Fibroblast of skin of scalp (primary cell): ENCODE measurements around the gene SPATA13.
A peak's percentile ranks its signal among the peaks of the same experiment; 100 is the strongest.

Experiments
- DNase-seq: peaks from one replicate; pipeline ENCODE4 v3.0.0-alpha.2; 2013

Gene SPATA13

GRCh38 chr13:24167666-24168391 lies 7.3 kb downstream of the SPATA13 start:
- DNase-seq = no peak

DNA sequence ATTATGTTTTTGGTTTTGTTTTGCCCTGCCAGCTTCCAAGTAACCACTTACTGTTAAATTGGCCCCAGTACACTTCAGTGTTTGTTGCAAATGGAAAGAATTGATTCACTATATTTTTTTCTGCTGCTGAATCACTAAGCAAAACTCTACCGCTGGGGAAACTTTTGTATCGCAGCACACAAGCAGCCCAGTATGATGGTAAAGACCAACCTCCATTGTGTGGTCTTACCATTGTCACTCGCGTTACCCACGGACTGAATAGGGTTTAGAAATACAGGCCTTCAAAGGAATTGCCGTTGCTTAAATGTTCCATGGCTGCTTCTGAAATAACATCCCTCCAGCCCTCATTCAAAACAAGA lies 7.9 kb downstream of the SPATA13 start:
- peak; percentile 17 for DNase-seq

GRCh38 chr13:24168979-24169378 lies 8.5 kb downstream of the SPATA13 start:
- DNase-seq = no peak

GRCh38 chr13:24172071-24172470 lies 11.6 kb downstream of the SPATA13 start:
- no peak for DNase-seq

DNA sequence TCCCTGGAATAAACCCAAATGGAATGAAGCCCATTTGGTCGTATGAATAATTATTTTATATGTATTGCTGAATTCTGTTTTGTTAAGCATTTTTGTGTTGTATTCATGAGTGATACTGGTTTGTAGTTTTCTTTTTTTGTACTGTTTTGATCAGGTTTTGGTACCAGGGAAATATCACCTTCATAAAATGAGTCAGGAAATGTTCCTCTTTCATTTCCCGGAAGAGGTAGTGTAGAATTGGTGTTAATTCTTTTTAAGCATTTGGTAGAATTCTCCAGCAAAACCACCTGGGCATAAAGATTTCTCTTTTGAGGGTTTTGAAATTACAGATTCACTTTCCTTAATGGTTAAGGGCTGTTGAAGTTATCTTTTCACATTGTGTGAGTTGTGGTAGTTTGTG lies 13.3 kb downstream of the SPATA13 start:
- DNase-seq = no peak

DNA sequence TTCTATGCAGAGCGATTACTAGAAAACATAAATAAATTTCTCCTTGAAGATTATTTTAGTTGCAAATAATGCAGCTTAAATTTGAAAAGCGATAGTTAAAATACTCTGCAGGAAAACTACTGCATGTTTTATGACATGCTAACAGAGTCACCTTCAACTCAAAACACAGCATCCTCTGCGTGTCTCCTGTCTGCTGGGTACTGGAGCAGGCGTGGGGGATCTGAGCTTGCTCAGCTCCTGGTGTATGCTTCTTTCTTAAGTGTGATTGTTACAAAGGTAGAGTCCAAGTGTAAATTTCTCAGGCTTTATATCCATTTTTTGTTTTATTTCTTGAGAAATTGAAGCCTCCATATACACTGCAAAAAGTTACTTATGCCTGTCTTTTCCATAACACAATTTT lies 15.3 kb downstream of the SPATA13 start:
- DNase-seq = no peak

DNA sequence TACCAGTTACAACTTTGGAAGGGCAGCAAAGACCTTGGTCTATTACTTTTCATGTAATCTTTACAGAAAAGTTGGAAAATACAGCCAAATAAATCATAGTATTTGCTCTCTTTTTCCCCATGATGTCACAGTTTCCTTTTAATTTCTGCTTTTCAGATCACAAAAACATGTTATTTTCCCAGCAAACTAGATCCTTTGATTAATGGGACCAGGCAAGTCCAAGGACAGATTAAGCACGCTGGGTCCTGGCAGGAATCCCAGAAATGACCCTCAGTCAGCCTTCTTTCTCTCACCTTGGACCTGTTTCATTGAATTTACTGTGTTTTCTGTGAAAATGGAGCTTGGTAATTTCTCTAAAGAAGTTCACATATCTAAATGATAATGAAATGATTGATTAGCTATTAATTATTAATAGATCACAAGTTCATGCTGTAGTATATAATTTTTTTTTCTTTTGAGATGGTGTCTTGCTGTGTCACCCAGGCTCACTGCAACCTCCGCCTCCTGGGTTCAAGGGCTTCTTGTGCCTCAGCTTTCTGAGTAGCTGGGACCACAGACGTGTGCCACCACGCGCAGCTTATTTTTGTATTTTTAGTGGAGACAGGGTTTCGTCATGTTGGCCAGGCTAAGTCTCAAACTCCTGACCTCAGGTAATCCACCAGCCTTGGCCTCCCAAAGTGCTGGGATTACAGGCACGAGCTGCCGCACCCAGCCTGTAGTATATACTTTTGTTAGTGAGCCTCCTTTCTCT lies 16.0 kb downstream of the SPATA13 start:
- DNase-seq = no peak

DNA sequence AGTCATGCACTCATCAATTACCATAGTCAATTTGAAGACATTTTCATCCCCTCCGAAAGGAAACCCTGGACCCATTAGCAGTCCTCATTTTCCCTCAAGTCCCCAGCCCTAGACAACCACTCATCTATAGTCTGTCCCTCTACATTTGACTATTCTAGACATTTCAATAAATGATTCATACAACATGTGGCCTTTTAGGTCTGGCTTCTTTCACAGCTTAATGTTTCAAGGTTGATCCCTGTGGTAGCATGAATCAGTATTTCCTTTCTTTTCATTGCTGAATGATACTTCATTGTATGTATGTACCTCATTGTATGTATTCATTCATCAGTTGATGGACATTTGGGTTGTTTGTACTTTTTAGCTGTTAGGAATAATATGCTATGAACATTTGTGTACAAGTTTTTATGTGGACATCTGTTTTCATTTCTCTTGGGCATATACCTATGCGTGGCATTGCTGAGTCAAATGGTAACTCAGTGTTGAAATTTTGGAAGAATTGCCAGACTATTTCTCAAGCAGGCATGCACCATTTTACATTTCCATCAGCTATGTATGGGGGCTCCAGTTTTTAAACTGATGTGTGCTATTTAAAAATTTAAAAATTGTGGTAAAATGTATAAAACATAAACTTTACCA lies 18.4 kb downstream of the SPATA13 start:
- no peak for DNase-seq

- DNase-seq = no peak
These were observed 18.9 kb downstream of the SPATA13 start for GRCh38 chr13:24179486-24179850.

DNA sequence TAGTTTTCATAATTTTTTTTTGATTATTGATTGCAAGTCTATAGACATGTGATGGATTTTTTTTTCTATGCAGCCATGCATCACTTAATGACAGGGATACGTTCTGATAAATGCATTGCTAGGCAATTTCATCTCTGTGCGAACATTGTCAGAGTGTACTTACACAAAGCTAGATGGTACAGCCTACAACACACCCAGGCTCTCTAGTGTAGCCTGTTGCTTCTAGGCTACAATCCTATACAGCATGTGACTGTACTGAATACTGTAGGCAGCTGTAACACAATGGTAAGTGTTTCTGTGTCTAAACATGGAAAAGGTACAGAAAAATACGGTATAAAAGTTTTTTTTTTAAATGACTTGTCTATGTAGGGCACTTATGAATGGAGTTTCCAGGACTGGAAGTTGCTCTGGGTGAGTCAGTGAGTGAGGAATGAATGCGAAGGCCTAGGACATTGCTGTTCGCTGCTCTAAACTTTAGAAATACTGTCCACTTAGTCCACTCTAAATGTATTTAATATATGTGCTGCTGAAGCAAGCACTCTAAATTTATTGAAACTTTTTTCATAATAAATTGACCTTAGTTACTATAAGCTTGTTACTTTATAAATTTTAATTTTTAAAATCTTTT lies 20.3 kb downstream of the SPATA13 start:
- DNase-seq = no peak

GRCh38 chr13:24181991-24182702 lies 21.6 kb downstream of the SPATA13 start:
- DNase-seq = no peak

- no peak for DNase-seq
These were observed 22.2 kb downstream of the SPATA13 start for GRCh38 chr13:24182703-24183081.

DNA sequence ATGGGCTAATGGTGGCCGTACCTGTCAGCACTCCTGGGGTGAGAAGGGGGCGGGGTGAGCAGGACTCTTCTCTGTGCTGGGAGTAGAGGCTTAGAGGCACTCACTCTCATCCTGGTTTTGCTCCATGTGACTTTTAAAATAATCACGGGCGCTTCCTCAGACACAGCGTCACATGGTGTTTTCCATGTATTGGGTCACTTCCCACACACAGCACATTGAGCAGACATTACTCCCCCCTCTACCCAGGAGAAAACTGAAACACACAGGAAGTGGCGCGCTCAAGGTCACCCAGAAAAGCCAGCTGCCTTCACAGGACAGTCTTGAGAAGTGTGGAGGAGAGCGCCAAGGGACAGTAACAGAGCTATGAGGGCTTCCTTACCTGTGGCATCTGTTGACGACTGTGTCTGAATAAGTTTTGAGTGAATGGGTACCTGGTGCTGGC lies 23.2 kb downstream of the SPATA13 start:
- DNase-seq = no peak

GRCh38 chr13:24184265-24184841 lies 23.8 kb downstream of the SPATA13 start:
- DNase-seq = no peak

- DNase-seq = no peak
These were observed 24.4 kb downstream of the SPATA13 start for GRCh38 chr13:24184882-24185281.

DNA sequence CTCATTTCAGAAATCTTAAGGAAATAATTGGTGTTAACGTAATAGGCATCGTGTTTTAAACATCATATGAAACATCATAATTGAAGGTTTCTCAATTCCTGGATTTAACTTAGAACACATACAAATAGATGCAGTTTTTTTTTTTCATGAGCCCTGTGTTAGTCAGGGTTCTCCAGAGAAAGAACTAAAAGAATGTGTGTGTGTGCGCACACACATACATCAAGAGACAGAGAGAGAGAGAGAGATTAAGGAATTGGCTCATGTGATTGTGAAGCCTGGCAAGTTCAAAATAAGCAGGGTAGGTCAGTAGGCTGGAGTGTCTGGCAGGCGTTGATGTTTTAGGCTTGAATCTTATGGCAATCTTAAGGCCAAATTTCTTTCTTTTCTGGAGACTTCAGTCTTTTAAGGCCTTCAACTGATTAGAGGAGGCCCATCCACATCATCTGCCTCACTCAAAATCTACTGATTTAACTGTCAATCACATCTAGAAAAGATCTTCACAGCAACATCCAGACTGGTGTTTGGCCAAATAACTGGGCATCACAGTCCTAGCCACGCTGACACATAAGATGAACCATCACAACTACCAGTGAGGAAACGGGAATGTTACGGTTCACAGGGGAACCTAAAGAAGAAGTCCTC lies 25.2 kb downstream of the SPATA13 start:
- peak; percentile 39 for DNase-seq

DNA sequence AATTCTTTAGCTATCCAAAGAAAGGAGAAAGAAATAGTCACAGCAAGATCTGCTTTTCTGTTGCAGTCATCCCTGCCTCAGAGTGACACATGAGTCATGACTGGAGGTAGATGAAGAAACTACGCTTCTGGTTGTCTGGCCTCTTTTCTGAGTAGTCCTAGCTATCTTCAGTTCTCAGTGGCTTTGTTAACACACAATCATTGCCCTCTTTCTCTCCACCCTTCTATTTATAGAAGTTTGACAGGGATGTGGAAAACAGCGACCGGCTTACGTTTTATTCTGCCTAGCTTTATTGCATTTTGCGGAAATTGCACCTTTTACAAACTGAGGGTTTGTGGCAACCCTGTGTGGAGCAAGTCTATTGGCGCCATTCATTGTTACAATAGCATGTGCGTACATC lies 26.7 kb downstream of the SPATA13 start:
- DNase-seq = no peak

DNA sequence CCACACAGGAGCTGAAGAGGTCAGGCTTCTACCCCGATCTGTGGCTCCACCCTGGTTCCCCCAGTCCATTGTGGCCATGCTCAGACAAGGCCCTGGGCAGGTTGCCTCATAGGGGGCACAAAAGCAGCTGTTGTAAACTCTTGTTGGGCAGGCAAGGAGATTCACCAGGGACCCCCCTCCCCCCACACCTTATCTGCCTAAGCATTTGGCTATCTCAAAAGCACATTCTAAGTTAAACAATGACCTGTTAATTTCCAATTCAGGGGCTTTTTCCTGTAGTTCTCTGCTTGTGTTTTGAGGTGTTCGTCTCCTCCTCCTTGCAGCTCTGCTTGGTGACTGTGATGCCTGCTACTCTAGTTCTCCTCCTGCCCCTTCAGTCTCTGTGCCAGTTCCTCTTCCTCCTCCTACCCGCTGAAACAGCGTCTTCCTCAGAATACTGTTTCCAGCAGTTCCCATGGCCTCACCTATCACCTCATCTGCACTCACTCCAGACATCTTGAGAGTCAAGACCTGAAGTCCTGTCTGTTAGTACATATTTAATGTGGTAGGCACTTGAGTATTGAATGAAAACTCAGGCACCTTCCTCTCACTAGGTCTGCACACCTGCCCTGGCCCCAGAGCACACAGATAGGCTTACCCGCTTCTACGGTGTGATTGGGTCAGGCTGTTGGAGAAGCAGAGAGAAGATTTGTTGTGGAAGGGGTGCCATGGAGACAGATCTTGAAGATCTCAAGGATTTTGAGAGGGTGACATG lies 31.7 kb downstream of the SPATA13 start:
- no peak for DNase-seq

GRCh38 chr13:24192811-24193162 lies 32.3 kb downstream of the SPATA13 start:
- DNase-seq = no peak

DNA sequence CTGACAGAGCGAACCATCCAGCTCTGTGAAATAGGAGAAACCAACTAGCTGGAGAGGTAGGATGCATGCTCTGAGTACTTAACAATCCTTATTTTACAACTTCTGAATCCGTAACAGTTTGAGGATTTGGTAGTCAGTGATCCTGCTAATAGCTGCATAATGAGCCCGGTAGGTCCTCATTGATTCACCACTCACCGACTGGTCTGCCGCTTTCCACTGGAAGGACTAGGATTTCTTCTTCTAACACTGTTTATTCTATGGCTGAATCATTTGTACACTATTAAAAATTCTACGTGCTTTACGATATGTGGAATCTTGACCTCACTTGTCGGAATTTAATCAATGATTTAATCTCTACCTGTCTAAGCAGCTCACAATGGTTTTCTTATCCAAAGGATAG lies 33.9 kb downstream of the SPATA13 start:
- no peak for DNase-seq

GRCh38 chr13:24195626-24196025 lies 35.1 kb downstream of the SPATA13 start:
- no peak for DNase-seq
